Activated naive CD8-positive, alpha-beta T cell treated with anti-CD3 and anti-CD28 coated beads, Interleukin-2, amount 50 U/mL, for 16 hours (primary cell): ENCODE data around the gene SUPT4H1.
A peak's percentile ranks its signal among the peaks of the same experiment; 100 is the strongest.

Experiments used
- DNase-seq: peaks from one replicate; pipeline ENCODE4 v3.0.0-alpha.2; 2020; ENCODE audit warnings: low read depth, low spot score

The SUPT4H1 gene

DNA sequence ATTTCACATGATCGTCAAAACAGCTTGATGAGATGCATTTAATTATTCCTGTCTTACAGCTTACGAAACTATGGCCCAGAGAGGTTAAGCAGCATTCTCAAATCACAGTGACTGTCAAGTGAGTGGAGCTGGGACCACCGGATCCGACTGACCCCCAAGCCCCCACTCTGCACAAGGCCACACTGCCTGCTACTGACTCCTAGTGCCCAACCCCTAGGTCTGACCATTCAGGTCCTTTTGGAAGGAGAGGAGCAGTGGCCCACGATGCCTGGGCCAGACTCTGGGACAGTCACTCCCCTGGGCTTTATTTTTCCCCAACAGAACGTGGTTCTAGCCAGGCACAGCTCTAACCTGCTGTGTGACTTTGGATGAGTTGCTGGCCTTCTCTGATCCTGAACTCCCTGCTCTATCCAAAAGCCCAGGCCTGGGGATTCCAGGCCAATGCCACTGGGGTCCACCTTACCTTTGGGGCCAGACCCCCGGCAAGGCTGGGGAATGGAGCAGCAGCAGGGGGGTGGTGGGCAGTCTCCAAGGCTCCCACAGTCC, 33.3 kb downstream of the SUPT4H1 start:
- DNase-seq = no peak

DNA sequence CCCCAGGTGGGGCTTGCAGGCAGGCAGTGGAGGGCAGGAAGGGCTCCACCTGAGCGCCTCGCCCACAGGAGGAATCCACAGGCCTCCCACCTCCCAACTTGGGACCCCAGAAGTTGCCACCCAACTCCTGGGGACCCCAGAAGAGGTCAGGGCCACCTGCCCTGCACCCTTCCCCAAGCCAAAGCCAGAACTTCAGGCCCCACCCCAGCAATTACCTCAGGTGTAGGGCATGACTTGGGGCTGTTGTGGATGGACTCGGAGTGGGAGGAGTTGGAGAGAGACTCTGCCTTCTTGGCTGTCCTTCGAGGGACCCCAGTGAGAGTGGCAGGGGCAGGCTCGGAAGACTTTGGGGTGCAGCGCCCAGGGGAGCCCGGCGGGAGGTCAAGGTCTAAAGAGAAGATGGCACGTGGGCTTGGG, 33.9 kb downstream of the SUPT4H1 start:
- no peak for DNase-seq

DNA sequence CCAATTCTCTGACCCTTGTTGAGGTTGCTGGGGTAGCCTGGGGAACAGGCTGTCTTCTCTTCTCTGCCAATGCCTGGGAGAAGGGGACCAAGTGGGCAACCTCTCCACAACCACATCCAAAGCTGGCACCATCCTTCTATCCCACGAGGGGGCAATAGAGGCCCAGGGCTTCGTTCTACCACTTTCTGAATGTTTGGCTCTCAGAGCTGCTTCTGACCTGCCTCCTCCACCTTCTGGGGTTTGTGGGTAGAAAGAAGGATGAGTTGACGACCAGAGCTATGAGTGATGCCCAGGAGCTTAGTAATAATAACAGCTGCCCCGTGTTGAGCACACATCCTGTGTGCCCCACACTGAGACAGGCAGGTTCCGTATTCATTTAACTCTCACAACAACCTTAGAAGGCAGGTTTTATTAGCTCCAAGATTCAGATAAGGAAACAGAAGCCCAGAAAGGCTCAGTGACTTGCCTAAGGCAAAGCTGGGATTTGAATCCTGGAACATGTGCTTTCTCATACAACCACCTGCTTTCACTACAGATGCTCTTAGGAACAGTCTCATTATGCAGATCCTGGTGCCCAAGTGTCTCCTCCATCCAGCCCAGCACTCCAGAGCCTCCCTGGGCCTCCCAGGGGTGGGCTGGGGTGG, 34.5 kb downstream of the SUPT4H1 start:
- peak; percentile 56 for DNase-seq

DNA sequence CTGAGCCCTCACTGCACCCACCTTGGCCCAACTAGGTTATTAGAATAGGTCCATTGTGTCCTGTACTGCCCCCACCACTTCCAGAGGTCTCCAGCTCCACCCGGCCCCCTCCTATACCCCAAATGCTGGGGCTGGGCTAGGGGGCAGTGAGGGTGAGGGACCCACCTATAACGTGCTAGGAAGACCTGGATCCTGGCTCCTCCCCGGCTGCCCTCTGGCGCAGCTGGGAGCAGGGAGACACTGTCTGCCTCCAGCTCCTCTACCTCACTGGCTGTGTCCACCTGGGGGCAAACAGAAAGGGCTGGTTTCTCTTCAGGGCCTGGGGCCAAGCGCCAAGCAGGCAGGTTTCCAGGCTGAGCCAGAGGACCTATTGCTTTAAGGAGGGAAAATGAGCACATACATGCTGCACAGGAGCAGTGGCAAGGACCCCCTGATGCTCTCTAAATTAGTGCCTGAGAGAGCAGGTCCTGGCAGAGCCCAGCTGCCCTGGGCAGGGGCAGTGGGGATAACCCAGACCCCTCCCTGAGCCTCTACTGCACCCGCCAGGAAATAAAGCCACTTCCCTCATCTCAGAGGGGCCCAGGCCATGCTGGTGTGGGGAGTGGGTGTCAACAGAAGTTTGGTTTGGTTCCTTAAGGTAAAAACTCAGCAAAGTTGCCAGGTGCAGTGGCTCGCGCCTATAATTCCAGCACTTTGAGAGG, 35.6 kb downstream of the SUPT4H1 start:
- no peak for DNase-seq

DNA sequence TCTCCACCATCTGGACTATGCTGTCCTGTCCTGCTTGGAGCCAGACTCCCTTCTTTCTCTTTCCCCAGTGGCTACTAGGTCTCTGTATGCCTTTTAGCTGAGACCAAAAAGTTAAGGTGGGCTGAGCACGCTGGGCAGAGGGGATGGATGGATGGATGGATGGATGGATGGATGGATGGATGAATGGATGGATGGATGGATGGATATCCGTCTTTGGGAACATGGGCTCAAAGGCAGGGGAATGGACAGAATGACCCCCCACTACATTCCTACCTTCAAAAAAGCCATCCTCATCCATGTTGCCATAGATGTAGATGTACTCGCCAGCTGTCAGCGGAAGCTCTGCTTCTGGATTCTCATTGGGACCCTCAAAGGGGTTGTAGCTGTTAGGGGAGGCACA, 36.3 kb downstream of the SUPT4H1 start:
- no peak for DNase-seq

DNA sequence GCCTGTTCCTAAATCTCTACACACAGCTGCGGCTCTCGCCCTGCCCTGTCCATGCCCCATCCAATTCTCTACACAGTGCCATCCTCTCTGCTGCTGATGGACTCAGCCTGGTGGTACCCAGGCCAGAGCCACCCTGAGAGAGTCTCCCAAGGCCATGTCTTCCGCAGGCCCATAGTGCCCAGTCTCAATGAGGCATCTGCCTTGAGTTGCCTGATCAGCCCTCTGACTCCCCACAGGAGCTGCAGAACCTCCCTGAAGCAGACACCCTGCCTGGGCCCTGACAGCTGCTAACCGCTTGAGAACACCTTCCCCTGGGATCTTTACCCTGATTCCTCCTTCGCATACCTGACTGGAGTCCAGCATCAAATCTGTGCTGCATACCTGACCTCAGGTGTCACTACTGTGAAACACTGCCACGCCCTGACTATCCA, 36.7 kb downstream of the SUPT4H1 start:
- DNase-seq = no peak

DNA sequence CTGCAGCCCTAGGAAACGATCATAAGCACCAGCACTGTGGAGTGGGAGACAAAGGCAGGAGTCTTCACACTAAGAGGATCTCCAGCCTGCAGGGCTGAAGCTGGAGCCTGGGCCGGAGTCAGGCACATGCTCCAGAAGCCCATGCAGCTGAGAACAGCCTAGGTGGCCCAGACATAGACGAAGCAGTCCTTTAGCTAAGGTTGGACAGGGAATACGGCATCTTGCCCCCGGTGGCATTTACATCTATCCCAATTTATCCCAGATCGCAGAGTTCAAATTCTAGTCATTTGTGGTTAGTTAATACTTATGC, 37.3 kb downstream of the SUPT4H1 start:
- no peak for DNase-seq

DNA sequence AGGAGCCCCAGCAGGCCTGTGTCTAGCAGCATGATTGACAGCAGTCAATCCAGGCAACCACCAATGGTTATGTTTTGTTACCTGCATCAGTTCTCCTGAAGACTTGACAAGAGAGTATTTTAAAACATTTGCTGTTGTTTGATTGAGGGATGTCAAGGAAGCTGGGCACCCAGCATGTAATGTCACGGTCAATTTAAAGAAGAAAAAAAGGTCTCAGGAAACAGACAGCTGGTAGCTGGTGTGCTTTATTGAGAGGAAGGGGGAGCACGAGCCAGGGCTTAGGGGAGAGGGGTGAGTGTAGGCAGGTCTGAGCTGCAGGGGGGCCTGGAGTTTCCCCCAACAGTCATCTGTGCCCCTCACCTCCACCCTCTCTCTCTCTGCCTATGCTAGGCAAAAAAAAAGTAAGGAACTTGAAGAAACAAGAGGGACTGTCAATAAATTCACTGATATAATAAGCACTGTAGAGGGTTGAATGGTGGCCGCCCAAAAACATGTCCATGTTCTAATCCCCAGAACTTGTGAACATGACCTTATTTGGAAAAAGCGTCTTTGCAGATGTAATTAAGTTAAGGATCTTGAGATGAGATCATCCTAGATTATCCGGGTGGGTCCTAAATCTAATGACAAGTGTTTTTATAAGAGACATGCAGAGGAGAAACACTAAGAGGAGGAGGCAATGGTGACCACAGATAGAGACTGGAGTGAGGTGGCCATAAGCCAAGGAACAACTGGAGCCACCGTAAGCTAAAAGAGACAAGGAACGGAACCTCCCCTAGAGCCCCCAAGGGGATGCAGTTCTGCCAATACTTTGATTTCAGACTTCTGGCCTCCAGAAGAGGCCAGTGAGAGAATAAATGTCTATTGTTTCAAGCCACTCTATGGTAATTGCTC, 37.9 kb downstream of the SUPT4H1 start:
- DNase-seq = no peak

DNA sequence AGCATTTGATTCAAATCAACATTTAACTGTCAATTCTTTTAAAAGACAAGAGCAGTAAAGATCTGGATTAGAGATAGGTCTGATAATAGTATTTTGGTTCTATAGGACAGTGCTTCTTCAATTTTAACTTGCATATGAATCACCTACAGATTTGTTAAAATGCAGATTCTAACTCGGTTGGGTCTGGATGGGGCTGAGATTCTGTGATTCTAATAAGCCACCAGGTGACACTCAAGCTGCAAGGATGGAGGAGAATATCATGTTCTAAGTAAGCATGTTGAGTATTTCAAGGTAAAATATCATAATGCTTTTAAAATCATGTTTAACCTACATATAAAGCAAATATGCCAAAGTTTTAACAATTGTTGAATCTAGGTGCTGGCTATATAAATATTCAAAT, 39.2 kb downstream of the SUPT4H1 start:
- no peak for DNase-seq

DNA sequence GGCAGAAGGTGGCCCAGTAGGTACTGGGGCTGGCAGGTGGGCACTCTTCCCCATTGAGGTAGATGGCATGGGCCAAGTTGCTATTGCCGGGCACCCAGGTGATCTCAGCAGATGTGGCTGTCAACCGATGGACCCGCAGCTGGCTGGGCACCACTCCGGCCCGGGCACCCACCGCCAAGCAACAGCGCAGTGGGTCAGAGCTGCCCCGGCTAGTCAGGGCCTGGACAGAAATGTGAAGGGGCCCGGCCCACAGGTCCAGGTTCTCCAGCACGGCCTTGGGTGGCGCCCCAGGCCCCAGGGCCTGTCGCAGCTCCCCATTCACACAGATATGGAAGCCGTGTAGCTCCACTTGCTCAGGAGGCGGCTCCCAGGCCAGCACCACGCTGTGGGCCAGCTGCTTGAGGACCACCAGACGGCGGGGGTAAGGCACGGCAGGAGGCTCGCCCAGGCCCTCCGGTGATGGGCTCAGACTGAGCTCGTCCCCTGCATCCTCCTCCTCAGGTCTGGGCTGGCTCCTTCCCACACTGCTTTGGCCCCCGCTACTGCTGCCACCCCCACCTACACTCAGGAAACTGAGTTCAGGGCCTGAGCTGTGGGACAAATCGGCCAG, 39.9 kb downstream of the SUPT4H1 start:
- no peak for DNase-seq

DNA sequence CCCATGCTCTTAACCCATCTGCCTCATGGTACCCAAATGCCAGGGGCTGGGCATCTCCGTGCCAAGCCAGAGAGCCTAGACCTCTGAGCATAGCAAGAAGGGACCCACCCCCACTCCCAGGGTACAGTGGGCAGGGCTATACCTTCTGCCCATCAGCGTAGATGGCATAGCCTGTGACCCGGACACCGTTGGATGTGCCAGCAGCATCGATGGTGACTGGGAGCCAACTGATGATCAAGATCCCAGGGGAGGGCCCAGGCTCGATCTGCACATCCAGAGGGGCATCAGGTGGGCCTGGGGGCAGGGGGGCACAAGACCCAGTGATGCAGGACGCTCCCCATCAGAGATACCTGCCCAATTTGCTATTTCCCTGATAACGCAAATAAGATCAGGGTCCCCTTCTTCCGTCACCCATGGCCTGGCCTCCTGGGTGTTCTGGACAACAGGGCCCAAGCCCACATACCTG, 40.5 kb downstream of the SUPT4H1 start:
- no peak for DNase-seq

DNA sequence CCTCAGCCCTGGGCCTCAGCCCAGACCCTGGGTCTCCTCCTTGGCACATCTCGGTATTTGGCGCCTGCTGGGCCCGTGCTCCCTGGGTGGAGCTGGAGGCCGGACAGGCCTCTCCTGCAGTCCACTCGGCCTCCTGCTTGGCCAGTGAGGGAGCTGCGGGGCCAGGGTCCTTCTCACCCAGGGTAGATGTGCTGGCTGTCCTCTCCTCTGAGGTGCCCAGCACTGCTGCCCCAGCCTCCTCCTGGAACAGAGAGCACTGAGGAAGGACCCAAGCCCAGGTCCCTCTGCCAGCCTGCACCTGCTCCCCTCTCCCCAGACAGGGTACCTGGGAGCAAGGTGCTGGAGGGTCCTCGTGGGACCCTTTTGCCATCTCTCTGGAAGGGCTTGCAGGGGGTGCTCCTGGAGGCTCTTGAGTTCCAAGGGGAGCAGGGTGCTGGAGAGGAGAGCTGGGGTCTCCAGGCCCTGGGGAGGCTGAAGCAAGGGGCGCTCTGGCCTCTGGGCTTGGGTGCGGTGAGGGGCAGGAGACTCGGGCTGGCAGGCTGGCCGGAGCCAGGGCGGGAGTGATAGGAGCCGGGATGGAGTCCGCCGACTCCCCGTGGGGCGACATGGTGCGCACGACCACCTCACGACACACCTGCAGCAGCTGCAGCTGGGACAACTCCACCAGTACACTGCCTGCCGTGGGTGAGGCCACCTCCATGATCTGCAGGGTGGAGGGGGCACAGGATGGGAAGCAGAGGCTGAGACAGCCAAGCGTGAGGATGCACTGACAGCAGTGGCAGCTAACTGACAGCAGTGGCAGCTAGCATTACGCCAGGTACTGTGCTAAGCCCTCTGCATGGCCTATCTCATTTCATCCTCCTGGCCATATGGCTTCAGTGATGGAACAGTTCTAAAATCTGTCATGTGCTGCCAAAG, 41.2 kb downstream of the SUPT4H1 start:
- no peak for DNase-seq

DNA sequence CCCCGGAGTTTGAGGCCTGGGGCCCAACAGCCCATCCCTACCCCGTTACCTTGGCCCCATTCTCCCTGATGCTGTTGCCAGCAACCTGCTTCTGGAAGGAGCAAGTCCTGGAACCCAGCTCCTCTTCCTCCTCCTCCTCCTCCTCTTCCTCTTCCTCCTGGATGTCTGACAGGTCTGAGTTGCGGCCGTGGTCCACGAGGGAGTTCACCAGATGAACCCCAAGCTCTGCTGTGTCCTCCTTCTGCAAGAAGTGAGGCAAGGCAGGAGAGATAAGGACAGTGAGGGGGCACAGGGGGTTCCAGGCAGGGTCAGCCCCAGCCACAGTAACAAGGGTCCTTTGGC, 42.1 kb downstream of the SUPT4H1 start:
- no peak for DNase-seq

DNA sequence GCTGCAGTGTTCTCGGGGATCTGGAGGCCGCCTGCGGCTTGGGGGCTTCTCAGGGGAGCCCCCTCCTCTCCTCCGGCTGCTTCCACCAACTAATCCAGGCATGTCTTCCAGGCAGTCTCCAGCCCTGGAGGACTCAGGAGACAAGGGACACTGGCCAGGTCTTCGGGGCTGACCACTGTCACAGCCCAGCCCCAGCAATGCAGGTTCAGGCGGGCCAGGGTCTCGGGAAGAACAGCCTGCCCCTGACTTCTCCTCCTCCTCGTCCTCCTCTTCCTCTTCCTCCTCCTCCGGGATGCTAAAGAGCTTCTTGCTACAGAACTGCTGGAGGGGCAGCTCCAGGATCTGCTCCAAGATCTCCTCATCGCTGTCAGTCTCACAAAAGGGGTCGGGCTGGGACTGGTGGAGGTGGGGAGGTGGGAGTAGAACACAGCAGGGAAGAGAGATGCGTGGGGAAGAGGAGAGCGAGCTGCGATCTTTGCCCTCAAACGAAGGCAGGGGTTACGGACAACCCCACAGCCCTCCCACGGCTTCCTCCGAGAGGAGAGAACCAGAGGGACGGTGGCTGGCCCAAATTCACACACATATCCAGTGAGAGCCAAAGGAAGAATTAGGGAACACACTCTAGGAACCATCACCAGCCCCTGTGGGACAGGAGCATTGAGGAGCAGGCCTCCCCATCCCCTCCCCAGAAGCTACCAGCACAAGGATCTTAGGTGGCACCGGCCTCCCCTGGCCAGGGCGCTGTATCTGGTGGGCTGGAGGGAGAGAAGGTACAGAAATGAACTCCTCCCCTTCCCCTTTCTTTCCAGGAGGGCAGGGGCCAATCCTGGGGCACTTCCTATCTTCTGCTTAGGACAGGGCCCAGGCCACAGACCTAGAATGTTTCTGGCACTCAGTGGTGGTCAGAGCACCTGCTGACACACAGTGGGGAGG, 42.8 kb downstream of the SUPT4H1 start:
- no peak for DNase-seq

DNA sequence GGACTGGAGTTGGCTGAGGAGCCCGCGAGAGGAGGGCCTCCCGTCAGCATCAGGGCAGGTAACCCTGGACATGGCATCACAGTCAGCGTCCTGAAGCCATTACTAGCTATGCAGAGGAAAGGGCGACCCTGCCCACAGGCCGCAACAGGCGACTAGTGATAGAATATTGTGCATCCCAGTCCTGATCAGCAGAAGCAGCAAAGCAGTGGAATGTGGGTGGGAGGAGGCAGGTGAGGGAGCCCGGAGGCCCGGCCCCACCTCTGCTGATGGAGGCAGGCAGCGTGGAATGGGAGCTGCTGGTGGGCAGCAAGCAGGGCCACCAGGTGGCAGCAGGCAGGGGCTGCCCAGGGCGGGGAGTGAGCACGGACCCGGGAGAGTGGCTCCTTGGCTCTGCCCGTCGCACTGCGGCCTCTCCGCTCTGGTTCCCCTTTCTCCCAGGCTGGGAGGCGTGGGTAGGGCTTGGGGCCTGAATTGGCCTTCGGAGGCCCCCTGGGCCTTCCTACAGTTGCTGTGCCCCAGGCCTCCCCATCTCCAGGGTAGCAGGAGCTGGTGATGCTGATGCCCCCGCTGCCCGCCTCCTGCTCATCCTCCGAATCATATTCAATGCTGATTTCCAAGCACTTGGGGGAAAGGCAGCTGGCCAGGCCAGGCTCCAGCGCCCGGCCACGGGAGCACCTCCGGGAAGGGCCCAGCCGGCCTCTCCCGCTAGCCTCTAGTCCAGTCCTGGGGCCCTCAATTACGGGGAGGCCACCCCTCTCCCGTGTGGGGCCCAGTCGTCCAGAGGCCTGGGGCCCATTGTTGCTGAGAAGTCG, 43.6 kb downstream of the SUPT4H1 start:
- DNase-seq = no peak

DNA sequence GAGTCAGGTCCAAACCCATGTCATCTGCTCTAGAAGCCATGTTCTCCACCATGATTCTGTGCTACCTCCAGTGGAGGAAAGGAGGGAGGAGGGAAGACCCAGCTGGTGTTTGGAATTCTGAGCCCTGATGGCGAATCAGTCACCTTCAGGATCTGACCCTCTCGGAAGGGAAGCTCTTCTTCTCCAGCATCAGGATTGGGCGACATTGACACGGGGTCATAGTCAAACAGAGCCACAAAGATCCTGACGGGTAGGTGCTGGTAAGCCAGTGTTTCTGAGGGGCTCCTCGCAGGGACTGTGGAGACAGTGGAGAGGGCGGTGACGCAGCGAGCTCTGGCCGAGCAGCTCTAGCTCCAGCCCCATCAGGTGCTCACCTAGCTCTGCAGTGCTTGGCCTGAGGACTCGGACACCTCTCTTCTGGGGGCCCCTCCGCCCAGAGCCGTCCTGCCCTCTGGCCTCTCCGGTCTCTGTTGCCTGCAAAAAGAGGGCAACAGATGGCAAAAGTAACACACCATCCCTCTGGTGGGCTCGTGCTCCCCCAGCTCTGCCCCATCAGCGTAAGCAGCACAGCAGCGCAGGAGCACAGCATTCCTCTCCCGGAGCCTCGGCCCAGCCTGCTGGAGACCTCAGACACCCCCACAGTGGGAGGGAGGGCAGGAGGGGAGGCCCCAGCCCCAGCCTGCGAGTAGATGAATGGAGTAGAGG, 44.4 kb downstream of the SUPT4H1 start:
- DNase-seq = no peak

DNA sequence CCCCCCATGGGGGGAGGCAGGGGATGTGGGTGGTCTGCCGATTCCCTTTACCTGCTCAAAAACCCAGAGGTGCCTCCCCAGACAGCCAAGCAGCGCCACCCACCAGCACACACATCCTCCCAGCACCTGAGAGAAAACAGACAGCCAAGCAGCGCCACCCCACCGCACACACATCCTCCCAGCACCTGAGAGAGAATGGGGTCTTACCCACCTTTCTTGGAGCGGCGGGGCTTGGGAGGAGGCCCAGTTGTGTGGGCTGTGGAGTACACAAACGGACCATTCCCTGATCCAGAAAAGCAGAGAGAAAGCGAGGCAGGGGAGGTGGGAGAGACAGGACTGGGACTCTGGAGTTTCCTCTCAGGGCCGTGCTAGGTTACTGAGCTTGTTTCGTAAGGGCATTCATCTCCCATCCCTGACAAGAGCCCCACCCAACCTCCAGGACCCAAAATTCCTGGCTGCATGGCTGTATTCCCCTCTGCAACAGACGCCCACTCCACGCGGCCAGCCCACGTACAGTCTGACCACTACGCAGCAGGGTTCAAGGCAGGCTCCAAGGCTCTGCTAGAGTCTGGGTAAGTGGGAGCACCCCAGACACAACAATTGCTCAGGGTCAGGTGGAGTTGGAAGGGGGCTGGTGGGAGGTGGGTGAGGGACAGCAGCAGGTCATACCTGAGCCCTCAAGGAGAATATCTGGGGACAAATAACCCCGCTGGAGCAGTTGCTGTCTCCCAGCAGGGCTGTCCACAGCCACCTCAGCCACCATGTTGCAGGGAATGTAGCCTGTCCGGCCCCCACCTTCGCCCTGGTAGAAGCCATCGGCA, 45.7 kb downstream of the SUPT4H1 start:
- DNase-seq = no peak
